H1 (cell line): ENCODE data around the gene POLL. TPM values are rescaled to one million over a fixed set of nuclear protein-coding genes. Genes with fewer than 3 reads are reported as not detected.
A peak's percentile ranks its signal among the peaks of the same experiment; 100 is the strongest.

Source experiments
- CTCF ChIA-PET: fragments of 300-600 bp; sonication (Branson Sonifier 250); formaldehyde crosslinking; loops from one replicate; lab custom pipeline; 2021; ENCODE audit not compliant: partially characterized antibody; lab: Charles Lee
- POLR2A ChIA-PET: fragments of 300-600 bp; sonication (Branson Sonifier 250); formaldehyde crosslinking; loops from one replicate; lab custom pipeline; 2021; ENCODE audit warnings: inconsistent platforms; ENCODE audit not compliant: partially characterized antibody; lab: Charles Lee
- DNase-seq, 2 experiments: peaks; one replicate each; pipeline versions ENCODE4 v3.0.0 to v3.0.0-alpha.2; 2010 to 2022; ENCODE audit warnings: low spot score in 2 of 2, low read depth in 1 of 2, mixed read lengths in 1 of 2
- FAIRE-seq: peaks from 2 replicates; lab custom pipeline; 2011; peaks lifted over from hg19 to GRCh38; lab: Jason Lieb, UNC
- H2AFZ ChIP-seq: 2 replicates; pipeline ENCODE4 v1.8.1; 2012; ENCODE audit warnings: low read length, inconsistent platforms
- H2AK5ac ChIP-seq: 2 replicates; pipeline ENCODE4 v1.6.1; 2013; ENCODE audit warnings: low read depth, low read length
- H2BK120ac ChIP-seq: replicated peaks from 2 replicates; pipeline ENCODE3; 2013; ENCODE audit warnings: low read depth, low read length, inconsistent platforms
- H2BK12ac ChIP-seq: 2 replicates; pipeline ENCODE4 v1.6.1; 2013; ENCODE audit warnings: low read depth, low read length
- H2BK15ac ChIP-seq: 2 replicates; pipeline ENCODE4 v1.6.1; 2013; ENCODE audit warnings: low read length
- H2BK20ac ChIP-seq: 2 replicates; pipeline ENCODE4 v1.6.1; 2013; ENCODE audit warnings: low read length
- H2BK5ac ChIP-seq: 2 replicates; pipeline ENCODE4 v1.6.1; 2013; ENCODE audit warnings: low read depth, low read length
- H3K14ac ChIP-seq: 2 replicates; pipeline ENCODE4 v1.6.1; 2013; ENCODE audit warnings: inconsistent platforms; ENCODE audit not compliant: insufficient read length
- H3K18ac ChIP-seq: 2 replicates; pipeline ENCODE4 v1.6.1; 2013; ENCODE audit warnings: low read length; ENCODE audit errors: extremely low read depth
- H3K23ac ChIP-seq: 2 replicates; pipeline ENCODE4 v1.6.1; 2013; ENCODE audit warnings: inconsistent platforms; ENCODE audit not compliant: insufficient read length
- H3K23me2 ChIP-seq: 2 replicates; pipeline ENCODE4 v1.6.1; 2013; ENCODE audit warnings: low read depth, low read length
- H3K27ac ChIP-seq: 2 replicates; pipeline ENCODE4 v1.6.1; 2011; ENCODE audit warnings: low read depth, low read length, inconsistent platforms
- H3K27me3 ChIP-seq, 4 experiments: replicated peaks in 1 of 4; 1 replicate in 1 of 4; 2 replicates in 3 of 4; pipeline versions ENCODE4 v1.6.1 to v1.8.1; 2011 to 2013; ENCODE audit warnings: low read length in 3 of 4, mild to moderate bottlenecking in 3 of 4, inconsistent platforms in 2 of 4, mixed read lengths in 2 of 4, moderate library complexity in 1 of 4; ENCODE audit not compliant: control insufficient read depth in 3 of 4, insufficient read depth in 3 of 4; ENCODE audit errors: extremely low read depth in 1 of 4
- H3K36me3 ChIP-seq, 4 experiments: 2 replicates each; pipeline versions ENCODE4 v1.6.1 to v1.8.1; 2011 to 2013; ENCODE audit warnings: mild to moderate bottlenecking in 4 of 4, low read length in 3 of 4, moderate library complexity in 2 of 4, control low read depth in 1 of 4, inconsistent platforms in 1 of 4; ENCODE audit not compliant: insufficient read depth in 4 of 4, control insufficient read depth in 2 of 4
- H3K4ac ChIP-seq: replicated peaks from 2 replicates; pipeline ENCODE3; 2013; ENCODE audit warnings: low read length, low read depth, mixed read lengths, inconsistent platforms; ENCODE audit not compliant: insufficient read length
- H3K4me1 ChIP-seq, 4 experiments: replicated peaks in 1 of 4; 1 replicate in 1 of 4; 2 replicates in 3 of 4; pipeline versions ENCODE4 v1.6.1 to v1.8.1; 2011 to 2013; ENCODE audit warnings: low read length in 3 of 4, inconsistent platforms in 2 of 4, mixed read lengths in 1 of 4; ENCODE audit not compliant: insufficient read depth in 4 of 4, control insufficient read depth in 3 of 4
- H3K4me2 ChIP-seq, 2 experiments: 2 replicates each; pipeline versions ENCODE4 v1.6.1 to v1.8.1; 2011 to 2013; ENCODE audit warnings: low read depth in 2 of 2, low read length in 2 of 2, control low read depth in 1 of 2, inconsistent platforms in 1 of 2, mild to moderate bottlenecking in 1 of 2; ENCODE audit not compliant: insufficient read depth in 1 of 2
- H3K4me3 ChIP-seq, 4 experiments: fragments of 200-600, 300-600 bp in 1 of 4; sonication (generic), shearing (Covaris generic), sonication (Bioruptor Twin) in 1 of 4; 2 replicates each; pipeline versions ENCODE4 v1.5.1 to v1.8.1; 2011 to 2016; ENCODE audit warnings: low read length in 4 of 4, low read depth in 3 of 4, control low read depth in 2 of 4, inconsistent platforms in 2 of 4, mild to moderate bottlenecking in 2 of 4, mixed read lengths in 1 of 4, moderate library complexity in 1 of 4; ENCODE audit not compliant: insufficient read depth in 2 of 4; ENCODE audit errors: extremely low read depth in 1 of 4
- H3K56ac ChIP-seq: replicated peaks from 2 replicates; pipeline ENCODE3; 2013; ENCODE audit warnings: low read depth, mild to moderate bottlenecking, mixed read lengths, low read length, inconsistent platforms; ENCODE audit not compliant: insufficient read length
- H3K79me1 ChIP-seq: 2 replicates; pipeline ENCODE4 v1.6.1; 2013; ENCODE audit warnings: low read depth, low read length, control low read depth
- H3K79me2 ChIP-seq, 2 experiments: 2 replicates each; pipeline versions ENCODE4 v1.6.1 to v1.8.1; 2012 to 2013; ENCODE audit warnings: low read length in 2 of 2, mild to moderate bottlenecking in 2 of 2, inconsistent platforms in 1 of 2; ENCODE audit not compliant: insufficient read depth in 2 of 2, control insufficient read depth in 1 of 2
- H3K9ac ChIP-seq, 4 experiments: replicated peaks in 1 of 4; 1 replicate in 1 of 4; 2 replicates in 3 of 4; pipeline versions ENCODE4 v1.6.1 to v1.8.1; 2011 to 2013; ENCODE audit warnings: low read depth in 3 of 4, low read length in 3 of 4, control low read depth in 2 of 4, mild to moderate bottlenecking in 2 of 4, moderate library complexity in 2 of 4, inconsistent platforms in 1 of 4; ENCODE audit errors: extremely low read depth in 1 of 4
- H3K9me3 ChIP-seq, 2 experiments: 2 replicates each; pipeline versions ENCODE4 v1.6.1 to v1.8.1; 2012 to 2013; ENCODE audit warnings: mild to moderate bottlenecking in 2 of 2, moderate library complexity in 2 of 2, control low read depth in 1 of 2, inconsistent platforms in 1 of 2, low read depth in 1 of 2, low read length in 1 of 2, mixed read lengths in 1 of 2; ENCODE audit not compliant: insufficient read depth in 2 of 2
- H4K20me1 ChIP-seq, 2 experiments: replicated peaks in 1 of 2; 2 replicates each; pipeline versions ENCODE3 to v1.8.1; 2011 to 2013; ENCODE audit warnings: inconsistent platforms in 2 of 2, low read length in 2 of 2, mild to moderate bottlenecking in 1 of 2; ENCODE audit not compliant: insufficient read depth in 2 of 2, control insufficient read depth in 1 of 2
- H4K5ac ChIP-seq: 2 replicates; pipeline ENCODE4 v1.6.1; 2013; ENCODE audit warnings: low read length, low read depth, mixed read lengths, inconsistent platforms; ENCODE audit not compliant: insufficient read length
- H4K8ac ChIP-seq: 2 replicates; pipeline ENCODE4 v1.8.0; 2013; ENCODE audit warnings: mild to moderate bottlenecking, moderate library complexity, low read length, inconsistent platforms; ENCODE audit not compliant: insufficient read depth; ENCODE audit errors: extremely low read depth
- H4K91ac ChIP-seq: replicated peaks from 2 replicates; pipeline ENCODE3; 2013; ENCODE audit warnings: low read length, mixed read lengths, inconsistent platforms; ENCODE audit not compliant: insufficient read length
- BCL11A ChIP-seq, 2 experiments: IDR thresholded peaks; one replicate each; pipeline ENCODE4 v1.6.1; 2011; ENCODE audit warnings: low read depth in 2 of 2, low read length in 2 of 2, mild to moderate bottlenecking in 2 of 2
- KDM4A ChIP-seq: IDR thresholded peaks from one replicate; pipeline ENCODE4 v1.7.1; 2012; ENCODE audit warnings: low read depth, mild to moderate bottlenecking, moderate library complexity, low read length, inconsistent platforms; ENCODE audit not compliant: severe bottlenecking
- KDM5A ChIP-seq: fragments of 200-600 bp; IDR thresholded peaks from 2 replicates; pipeline ENCODE4 v1.7.1; 2012; ENCODE audit warnings: mild to moderate bottlenecking, low read length, inconsistent platforms, mixed read lengths
- MAFK ChIP-seq: IDR thresholded peaks from 2 replicates; pipeline ENCODE4 v1.6.1; 2012; ENCODE audit warnings: low read depth, mild to moderate bottlenecking, improper control_type of control experiment, low read length
- NANOG ChIP-seq: IDR thresholded peaks from 2 replicates; pipeline ENCODE4 v1.6.1; 2011; ENCODE audit warnings: low read length, low read depth, mild to moderate bottlenecking, inconsistent platforms; ENCODE audit not compliant: insufficient read depth, poor library complexity, severe bottlenecking
- NRF1 ChIP-seq: IDR thresholded peaks from 2 replicates; pipeline ENCODE4 v1.6.1; 2011; ENCODE audit warnings: mild to moderate bottlenecking, low read depth, low read length, improper control_type of control experiment
- RAD21 ChIP-seq, 2 experiments: IDR thresholded peaks in 1 of 2; conservative IDR thresholded peaks in 1 of 2; 2 replicates each; pipeline ENCODE4 v1.6.1; 2011; ENCODE audit warnings: low read depth in 2 of 2, low read length in 2 of 2, improper control_type of control experiment in 1 of 2, inconsistent platforms in 1 of 2, mild to moderate bottlenecking in 1 of 2, moderate library complexity in 1 of 2
- RXRA ChIP-seq: IDR thresholded peaks from 2 replicates; pipeline ENCODE4 v1.6.1; 2011; ENCODE audit warnings: low read depth, mild to moderate bottlenecking, low read length, moderate library complexity; ENCODE audit not compliant: insufficient read depth
- SIX5 ChIP-seq: IDR thresholded peaks from 2 replicates; pipeline ENCODE4 v1.6.1; 2011; ENCODE audit warnings: mild to moderate bottlenecking, low read depth, low read length
- SP4 ChIP-seq: IDR thresholded peaks from 2 replicates; pipeline ENCODE4 v1.6.1; 2012; ENCODE audit warnings: low read length, inconsistent platforms
- SRF ChIP-seq: IDR thresholded peaks from 2 replicates; pipeline ENCODE4 v1.6.1; 2011; ENCODE audit warnings: mild to moderate bottlenecking, low read depth, low read length, moderate library complexity
- YY1 ChIP-seq: IDR thresholded peaks from 2 replicates; pipeline ENCODE4 v1.6.1; 2011; ENCODE audit warnings: low read depth, mild to moderate bottlenecking, low read length
- WGBS, 2 experiments: shearing (Covaris generic) in 1 of 2; methylation state at CpG; one replicate each; pipeline versions ENCODE4 v1.1.6 to v1.1.7; 2013 to 2015; ENCODE audit warnings: low lambda C conversion rate in 2 of 2, mixed read lengths in 2 of 2, inconsistent platforms in 1 of 2, low coverage in 1 of 2, missing lambda C conversion rate in 1 of 2; ENCODE audit not compliant: insufficient replicate concordance in 2 of 2, insufficient coverage in 1 of 2, insufficient read length in 1 of 2; ENCODE audit errors: extremely low coverage in 1 of 2, missing lambda C conversion rate in 1 of 2; 5-methylcytosine and 5-hydroxymethylcytosine counted together
- polyA plus RNA-seq, 7 experiments: library from polyadenylated mRNA; depleted of rRNA in 3 of 7; stranded (reverse) in 5 of 7; unstranded in 2 of 7; fragments of >200 nt in 5 of 7; fragments of 200-250 nt in 2 of 7; gene quantifications; 1 replicate in 5 of 7; 2 replicates in 1 of 7; 4 replicates in 1 of 7; pipeline versions ENCODE4 v1.2.1 to v1.2.3, GENCODE V29; 2011 to 2013; ENCODE audit warnings: missing spikeins in 2 of 7, mixed read lengths in 2 of 7
- total RNA-seq: library from RNA; stranded (reverse); fragmentation: NEBNext Ultra II Directional; extraction: Animal tissue kit (Norgen Biotek cat#: 25700); gene quantifications from 2 replicates; pipeline ENCODE4 v1.2.1, GENCODE V29; 2021

Gene POLL
- total and polyA plus RNA-seq, 2 of the 8 experiments (the other 6 are each of a cell fraction or from before 2014, with no cell fraction given), result 26.1 to 45.9 TPM

GRCh38 chr10:101617102-101617823, 29.2 kb upstream of the POLL start:
- Histone ChIP-seq H3K56ac (no peak overlapping the region), H4K8ac (no peak overlapping the region), H2AK5ac (no peak overlapping the region), H2BK120ac (no peak overlapping the region), H3K23me2 (no peaks in the 10 kb centered on the region), H2AFZ (no peak overlapping the region), H3K4me3 (no peak overlapping the region), H4K5ac (no peak overlapping the region), H2BK15ac (no peak overlapping the region), H3K14ac (no peak overlapping the region), H3K23ac (no peak overlapping the region), H4K91ac (no peak overlapping the region), H3K27ac (no peak overlapping the region), H3K18ac (no peak overlapping the region), H3K9me3 (no peaks in the 10 kb centered on the region), H3K4ac (no peak overlapping the region), H3K79me1 (no peaks in the 10 kb centered on the region), H2BK5ac (0 out of 2 replicates have a peak overlapping the region, but pooled peaks have one; percentile 29), H3K27me3 (no peaks in the 10 kb centered on the region), H3K4me2 (no peak overlapping the region), H3K79me2 (no peaks in the 10 kb centered on the region), H3K4me1 (peaks cover 5 to 17% (median 13%) of the 10 kb centered on the region in 4 experiments), H3K9ac (no peak overlapping the region), H3K36me3 (peaks cover 0 to 3% (median 0%) of the 10 kb centered on the region in 4 experiments; a peak in 1 of 8 replicates), H4K20me1 (peaks cover 0 to 1% of the 10 kb centered on the region in 2 experiments), H2BK12ac (no peak overlapping the region), H2BK20ac (no peak overlapping the region)
- 82% methylated on average over 8 of the region's 8 CpGs; no CpG with 5 or more reads in 1 of the 2 experiments for WGBS, 2 experiments
- FAIRE-seq (no peak), DNase-seq (no peak)
- ChIA-PET POLR2A (interaction anchor here (0.7 to 2.0 kb wide), 3 partner anchors 14 to 73 kb away, joined by 3 to 7 read pairs (median 4); no protein-coding TSS in a partner anchor), CTCF (interaction anchor here (0.6 to 10.9 kb wide), 25 partner anchors 8 to 343 kb away, joined by 3 to 131 read pairs (median 4); partner anchors contain the start of genes DPCD and POLL)
- TF ChIP-seq SP4 (no peak), NANOG (no peak), NRF1 (no peak), KDM5A (no peak), YY1 (0 out of 2 replicates have a peak, but pooled peaks have one; percentile 32), SIX5 (no peak), BCL11A (IDR thresholded peaks at IDR 0.05; ENCODE audit: low read depth in 2 of 2, low read length in 2 of 2) (no peak), RXRA (no peak), MAFK (no peak), KDM4A (no peak), SRF (no peak), RAD21 (IDR thresholded peaks at IDR 0.05 in 1 of 2, conservative IDR thresholded peaks at IDR 0.05 in 1 of 2; ENCODE audit: low read depth in 2 of 2, low read length in 2 of 2) (peak; percentile 26 to 46; a peak in 3 of 4 replicates)
